ENCODE results near the gene SPDYE18. TPM values are rescaled to one million over a fixed set of nuclear protein-coding genes. Genes with fewer than 3 reads are reported as not detected.

Gene SPDYE18
- 1.6 TPM for total RNA-seq

GRCh38 chr7:77062557-77062956, at the start of gene SPDYE18:
TSS of gene SPDYE18 (minus strand) at chr7:77062558. CDS start at chr7:77060512, 2,046 bp downstream.

GRCh38 chr7:77032261-77032660, 30.1 kb downstream of the SPDYE18 start, which contains the start of gene SPDYE17:
TSS of gene SPDYE17 (minus strand) at chr7:77032361. CDS start at chr7:77030570, 1,791 bp downstream.

Small RNA genes lying within 50 kb of the gene (small RNA-seq; reads per million reads assigned to genes)
- gene RF00019 (ENCODE audit: low replicate concordance) = not detected

Other genes starting within 250 kb of the SPDYE18 start
- not detected for gene SPDYE17, start 30.2 kb downstream of the SPDYE18 start, total RNA-seq
- 11.1 TPM for gene CCDC146, start 60.1 kb upstream of the SPDYE18 start, total RNA-seq
- 97.6 TPM for gene FGL2, start 137.3 kb upstream of the SPDYE18 start, total RNA-seq